BJ (cell line): ENCODE results near the gene YLPM1. TPM values are rescaled to one million over a fixed set of nuclear protein-coding genes. Genes with fewer than 3 reads are reported as not detected.

Experiments
- CTCF ChIA-PET: fragments of 350-600 bp; formaldehyde crosslinking; extraction: SDS; loops from one replicate; lab custom pipeline; 2021; ENCODE audit warnings: antibody characterized with exemption, inconsistent platforms; lab: Yijun Ruan, JAX
- POLR2A ChIA-PET: fragments of 300-600 bp; sonication (Branson Sonifier 250); formaldehyde crosslinking; extraction: SDS; loops from one replicate; lab custom pipeline; 2021; ENCODE audit warnings: antibody characterized with exemption; lab: Charles Lee
- DNase-seq: peaks from one replicate; pipeline ENCODE4 v3.0.0-alpha.2; 2011; ENCODE audit warnings: low read depth
- H3K27me3 ChIP-seq: 2 replicates; pipeline ENCODE4 v1.6.0; 2011; ENCODE audit warnings: low read length; ENCODE audit not compliant: control insufficient read depth, insufficient read depth
- H3K36me3 ChIP-seq: 2 replicates; pipeline ENCODE4 v1.5.1; 2011; ENCODE audit warnings: low read length; ENCODE audit not compliant: control insufficient read depth, insufficient read depth
- H3K4me3 ChIP-seq: 2 replicates; pipeline ENCODE4 v1.5.1; 2011; ENCODE audit warnings: low read depth, mild to moderate bottlenecking, control low read depth, low read length
- CTCF ChIP-seq: IDR thresholded peaks from 2 replicates; pipeline ENCODE4 v1.5.1; 2011; ENCODE audit warnings: low read depth, mild to moderate bottlenecking, control low read depth, inconsistent platforms, low read length, moderate library complexity; ENCODE audit not compliant: insufficient read depth
- polyA plus RNA-seq: library from polyadenylated mRNA; depleted of rRNA; stranded (reverse); fragments of >200 nt; gene quantifications from 2 replicates; pipeline ENCODE4 v1.2.3, GENCODE V29; 2011

Gene YLPM1
- polyA plus RNA-seq, 1 experiment: 5.5 TPM

- POLR2A ChIA-PET: interaction anchor here (0.6 kb wide), 1 partner anchor 460 kb away, joined by 13 read pairs; no protein-coding TSS in a partner anchor
- CTCF ChIA-PET: interaction anchor here (1.0 to 1.6 kb wide), 5 partner anchors 18 to 70 kb away, joined by 3 to 6 read pairs (median 4); no protein-coding TSS in a partner anchor
- peaks cover 2% of the 10 kb centered on the region for H3K36me3 ChIP-seq
- no peak for TF ChIP-seq CTCF
- no peak overlapping the region for H3K4me3 ChIP-seq
- no peak for DNase-seq
- no peaks in the 10 kb centered on the region for H3K27me3 ChIP-seq
Measured at GRCh38 chr14:74835645-74836250, 72.6 kb downstream of the YLPM1 start.

GRCh38 chr14:74836251-74836960, 73.3 kb downstream of the YLPM1 start:
- no peak for TF ChIP-seq CTCF
- peaks cover 3% of the 10 kb centered on the region for H3K36me3 ChIP-seq
- ChIA-PET CTCF (interaction anchor here (1.1 to 1.6 kb wide), 4 partner anchors 17 to 69 kb away, joined by 3 to 6 read pairs (median 4); no protein-coding TSS in a partner anchor), POLR2A (no interaction called here)
- no peaks in the 10 kb centered on the region for H3K27me3 ChIP-seq
- H3K4me3 ChIP-seq: no peak overlapping the region
- no peak for DNase-seq

GRCh38 chr14:74838166-74838565, 75.0 kb downstream of the YLPM1 start:
- POLR2A ChIA-PET: no interaction called here
- DNase-seq: no peak
- no peak for TF ChIP-seq CTCF
- H3K27me3 ChIP-seq: no peaks in the 10 kb centered on the region
- no peak overlapping the region for H3K4me3 ChIP-seq
- CTCF ChIA-PET: no interaction called here
- peaks cover 3% of the 10 kb centered on the region for H3K36me3 ChIP-seq

- POLR2A ChIA-PET: no interaction called here
- H3K36me3 ChIP-seq: peaks cover 3% of the 10 kb centered on the region
- DNase-seq: no peak
- CTCF ChIA-PET: no interaction called here
- H3K27me3 ChIP-seq: no peaks in the 10 kb centered on the region
- no peak overlapping the region for H3K4me3 ChIP-seq
- no peak for TF ChIP-seq CTCF
Measured at GRCh38 chr14:74840603-74841030, 77.5 kb downstream of the YLPM1 start.
